ENCODE measurements around the gene FAM25A.
"Not testable (repeated sequence)": the region's sequence is repeated elsewhere in the genome, so short reads cannot be mapped to it uniquely, and the experiment has no call there.

FAM25A gene

GRCh38 chr10:87020056-87020455 lies at the start of gene FAM25A:
FAM25A (plus strand) TSS chr10:87020294; CDS start chr10:87020325, 31 bp downstream.
- not testable (repeated sequence) for DNase-seq

DNA sequence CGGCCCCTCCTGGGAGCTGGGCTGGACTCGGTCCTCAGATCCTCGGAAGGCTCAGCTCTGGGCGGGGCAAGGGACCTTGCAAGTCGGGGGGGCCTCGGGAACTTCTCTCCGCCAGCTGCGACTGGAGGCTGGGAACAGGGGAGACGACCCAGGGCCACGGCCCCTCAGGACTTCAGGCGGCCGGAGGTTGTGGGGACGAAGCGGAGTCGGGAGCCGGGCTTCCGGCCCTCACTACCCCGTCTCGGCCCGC lies 49.2 kb upstream of the FAM25A start:
- peak in 5 of 51 donors; percentile 35 to 71 (median 56) for DNase-seq

DNA sequence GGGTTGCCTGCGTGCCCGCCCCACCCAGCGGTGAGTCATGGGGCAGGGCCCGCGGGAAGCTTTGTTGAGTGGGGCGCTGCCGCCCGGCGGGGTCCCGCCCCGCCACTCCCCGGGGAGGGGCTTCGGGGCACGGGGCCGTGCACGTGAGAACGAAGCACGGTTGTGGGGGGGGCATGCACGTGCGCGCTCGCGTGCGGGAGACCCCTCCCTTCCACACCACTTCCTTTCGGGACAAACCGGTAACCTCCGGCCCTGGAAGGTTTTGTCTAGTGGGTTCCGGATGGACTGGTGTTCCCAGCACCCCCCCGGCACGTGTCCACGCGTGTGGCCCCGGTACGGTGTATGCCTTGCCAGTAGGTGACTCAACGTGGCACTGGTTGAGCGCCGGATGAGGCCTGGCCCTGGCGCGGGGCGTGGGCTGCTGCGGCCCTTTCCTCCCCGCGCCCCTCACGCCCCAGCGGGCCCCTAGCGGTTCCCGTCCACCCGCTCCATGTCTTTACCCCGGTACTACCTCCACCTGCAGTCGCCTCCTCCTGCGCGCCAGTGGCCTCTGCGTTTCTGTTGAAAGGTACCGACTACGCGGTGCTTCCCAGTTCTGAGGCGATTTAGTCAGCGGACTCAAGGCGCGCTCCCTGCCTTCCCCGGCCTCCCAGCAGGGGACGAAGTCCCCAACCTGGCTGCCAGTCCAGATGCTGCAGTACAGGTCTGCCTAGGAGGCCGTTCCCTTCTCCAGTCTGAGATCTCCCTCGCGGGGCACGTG lies 48.7 kb upstream of the FAM25A start:
- DNase-seq: peak in 21 of 51 donors; percentile 39 to 84 (median 58)

DNA sequence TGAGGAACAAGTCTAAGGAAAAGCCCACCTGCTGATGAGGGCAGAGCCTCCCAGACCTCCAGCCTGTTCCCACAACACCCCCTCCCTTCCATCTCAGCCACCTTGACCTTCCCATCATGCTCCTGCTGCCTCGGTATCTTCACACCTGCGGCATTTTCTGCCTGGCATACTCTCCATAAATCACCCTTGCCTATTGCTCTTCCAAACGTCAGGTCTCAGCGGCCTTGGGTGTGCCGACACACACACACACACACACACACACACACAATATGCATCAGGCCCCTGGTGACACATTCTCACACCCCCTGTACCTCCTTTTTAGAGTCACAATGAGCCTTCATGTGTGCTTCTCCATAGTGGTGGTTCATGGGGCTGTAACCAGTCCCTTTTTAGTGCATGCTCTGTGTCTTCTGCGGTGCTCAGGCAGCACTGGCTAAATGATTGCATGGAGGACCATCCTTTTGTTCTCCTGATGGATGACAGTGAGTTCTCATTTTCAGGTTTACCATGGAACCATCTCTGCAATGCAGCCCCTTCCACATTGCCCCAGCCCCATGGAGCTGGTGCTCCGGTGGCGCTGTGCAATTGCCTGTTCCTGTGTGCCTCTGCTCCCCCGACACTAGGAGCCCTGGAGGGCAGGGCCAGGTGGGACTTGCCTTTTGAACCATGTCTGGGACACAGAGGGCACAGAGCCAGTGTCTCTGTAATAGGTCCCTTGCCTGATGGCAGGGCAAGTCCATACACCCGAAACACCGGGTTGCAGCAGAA lies 47.3 kb upstream of the FAM25A start:
- DNase-seq: no peak

GRCh38 chr10:86974484-86974883 lies 45.6 kb upstream of the FAM25A start:
- no peak for DNase-seq

DNA sequence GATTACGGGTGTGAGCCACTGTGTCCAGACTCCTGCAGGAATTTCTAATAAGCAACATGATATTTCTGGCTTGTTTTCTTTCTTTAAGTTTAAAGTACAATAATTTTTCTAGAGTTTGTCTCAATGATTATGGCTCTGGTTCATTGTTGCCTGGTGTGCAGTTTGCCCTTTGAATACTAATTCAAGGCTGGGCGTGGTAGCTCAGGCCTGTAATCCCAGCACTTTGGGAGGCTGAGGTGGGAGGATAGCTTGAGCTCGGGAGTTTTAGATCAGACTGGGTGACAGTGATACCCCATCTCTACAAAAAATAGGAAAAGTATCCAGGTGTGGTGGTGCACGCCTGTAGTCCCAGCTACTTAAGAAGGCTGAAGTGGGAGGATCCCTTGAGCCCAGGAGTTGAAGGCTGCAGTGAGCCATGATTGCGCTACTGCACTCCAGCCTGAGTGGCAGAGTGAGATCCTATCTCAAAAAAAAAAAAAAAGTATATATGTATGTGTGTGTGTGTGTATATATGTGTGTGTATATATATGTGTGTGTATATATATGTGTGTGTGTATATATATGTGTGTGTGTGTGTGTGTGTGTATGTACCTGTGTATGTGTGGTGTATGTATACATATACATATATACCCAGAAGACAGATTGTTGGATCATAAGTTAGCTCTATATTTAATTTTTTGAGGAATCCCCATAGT lies 43.6 kb upstream of the FAM25A start:
- DNase-seq: no peak

- DNase-seq: not testable (repeated sequence)
Observed at GRCh38 chr10:86978457-86978856, 41.6 kb upstream of the FAM25A start.

DNA sequence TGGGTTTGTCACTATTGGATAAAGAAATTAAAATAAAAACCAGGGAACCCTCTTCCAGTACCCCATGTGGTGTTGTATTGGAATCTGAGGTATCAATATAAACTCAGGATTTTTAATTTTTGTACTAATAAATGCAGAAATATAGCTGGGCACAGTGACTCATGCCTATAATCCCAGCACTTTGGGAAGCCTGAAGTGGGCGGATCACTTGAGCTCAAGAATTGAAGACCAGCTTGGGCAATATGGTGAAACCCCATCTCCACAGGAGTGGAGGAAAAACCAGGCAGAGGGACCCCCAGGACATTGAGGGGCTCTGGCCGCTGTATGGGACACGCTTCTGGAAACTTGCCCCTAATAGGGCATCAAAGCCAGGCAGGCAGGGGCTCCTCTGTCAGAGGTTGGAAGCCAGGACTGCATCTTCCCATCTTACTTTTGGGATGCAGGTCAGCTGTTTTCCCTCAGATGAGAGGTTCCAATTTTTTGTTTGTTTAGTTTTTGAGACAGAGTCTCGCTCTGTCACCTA lies 40.7 kb upstream of the FAM25A start:
- no peak for DNase-seq

GRCh38 chr10:86979977-86980448 lies 40.1 kb upstream of the FAM25A start:
- no peak for DNase-seq

- not testable (repeated sequence) for DNase-seq
Observed at GRCh38 chr10:86981020-86981419, 39.1 kb upstream of the FAM25A start.

GRCh38 chr10:86981716-86982115 lies 38.4 kb upstream of the FAM25A start:
- DNase-seq: no peak

GRCh38 chr10:86984498-86984897 lies 35.6 kb upstream of the FAM25A start:
- not testable (repeated sequence) for DNase-seq

GRCh38 chr10:86988520-86988919 lies 31.6 kb upstream of the FAM25A start:
- DNase-seq: no peak

DNA sequence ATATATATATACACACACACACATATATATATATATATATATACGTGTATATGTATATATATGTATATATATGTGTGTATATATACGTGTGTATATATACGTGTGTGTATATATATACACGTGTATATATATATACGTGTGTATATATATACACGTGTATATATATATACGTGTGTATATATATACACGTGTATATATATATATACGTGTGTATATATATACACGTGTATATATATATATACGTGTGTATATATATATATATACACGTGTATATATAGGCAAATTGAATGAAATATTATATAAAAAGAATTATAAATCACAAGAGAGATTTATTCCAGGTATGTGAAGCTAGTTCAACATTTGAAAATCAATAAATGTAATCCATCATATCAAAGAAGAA lies 28.7 kb upstream of the FAM25A start:
- not testable (repeated sequence) for DNase-seq

DNA sequence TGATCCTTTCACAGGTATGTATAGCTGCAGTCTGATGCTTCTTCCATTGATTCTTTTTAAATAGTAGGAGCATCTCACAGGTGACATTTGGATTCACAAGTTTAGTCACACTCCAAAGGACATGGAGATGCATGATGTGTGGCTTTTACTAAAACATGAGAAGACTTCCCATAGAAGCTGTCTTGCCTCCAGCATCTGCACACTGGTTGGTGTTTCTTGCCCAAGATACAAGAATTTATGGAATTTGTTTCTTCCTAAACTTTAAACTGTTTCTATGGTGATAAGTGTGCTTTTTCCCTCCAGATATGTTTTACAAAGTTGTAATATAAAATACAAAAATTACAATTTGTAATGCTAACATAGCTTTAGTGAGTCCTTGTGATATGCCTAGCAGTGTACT lies 27.6 kb upstream of the FAM25A start:
- no peak for DNase-seq

DNA sequence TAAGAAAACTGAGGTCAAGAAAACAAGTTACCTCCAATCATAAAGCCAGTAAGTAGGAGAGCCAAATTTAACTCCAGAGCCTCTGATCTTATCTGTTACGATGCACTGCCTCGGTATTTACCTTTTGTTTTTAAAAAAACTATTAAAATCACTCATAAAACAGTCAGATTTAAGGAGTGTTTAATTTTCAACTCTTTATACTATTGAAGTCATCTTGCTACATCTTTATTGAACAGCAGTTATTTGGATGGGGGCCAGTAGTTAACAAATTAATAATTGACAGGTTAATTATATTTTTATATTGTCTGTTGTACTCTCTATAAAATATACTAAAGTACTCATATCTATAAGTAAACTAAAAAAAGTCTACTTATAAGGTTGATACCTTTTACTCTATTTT lies 27.2 kb upstream of the FAM25A start:
- no peak for DNase-seq

- DNase-seq: not testable (repeated sequence)
Observed at GRCh38 chr10:86999802-87000403, 20.2 kb upstream of the FAM25A start.

DNA sequence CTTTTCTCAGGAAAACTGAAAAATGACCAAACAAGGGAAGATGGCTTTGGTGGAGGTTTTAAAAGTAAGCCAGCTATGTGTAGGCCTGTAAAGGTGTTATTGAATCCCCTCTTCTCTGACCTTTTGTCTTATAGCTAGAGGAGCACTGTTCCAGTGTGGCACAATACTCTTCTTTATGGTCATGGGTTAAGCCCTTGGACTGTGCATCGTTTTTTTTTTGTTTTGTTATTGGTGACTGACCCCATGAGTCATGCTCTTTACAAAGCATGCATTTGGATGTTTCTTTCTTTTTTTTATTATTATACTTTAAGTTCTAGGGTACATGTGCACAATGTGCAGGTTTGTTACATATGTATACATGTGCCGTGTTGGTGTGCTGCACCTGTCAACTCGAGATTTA lies 19.6 kb upstream of the FAM25A start:
- no peak for DNase-seq

DNA sequence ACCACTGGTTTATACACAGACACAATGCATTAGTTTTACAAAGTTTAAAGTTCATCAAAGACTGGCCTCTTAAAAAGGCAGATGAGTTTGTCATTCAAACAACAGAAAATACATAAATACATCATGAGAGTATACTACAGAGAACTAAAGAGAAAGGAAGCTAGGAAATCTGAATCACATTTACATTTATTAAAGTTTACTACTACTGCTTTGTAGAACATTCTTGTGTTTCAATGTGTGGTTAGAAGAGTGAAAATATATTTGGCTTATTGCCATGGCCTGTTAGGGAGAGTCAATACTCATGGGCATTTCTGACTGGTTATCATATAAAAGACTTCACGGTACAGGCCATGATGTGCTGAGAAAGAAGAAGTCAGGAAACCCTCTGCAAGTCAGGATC lies 13.0 kb upstream of the FAM25A start:
- DNase-seq: not testable (repeated sequence)

DNA sequence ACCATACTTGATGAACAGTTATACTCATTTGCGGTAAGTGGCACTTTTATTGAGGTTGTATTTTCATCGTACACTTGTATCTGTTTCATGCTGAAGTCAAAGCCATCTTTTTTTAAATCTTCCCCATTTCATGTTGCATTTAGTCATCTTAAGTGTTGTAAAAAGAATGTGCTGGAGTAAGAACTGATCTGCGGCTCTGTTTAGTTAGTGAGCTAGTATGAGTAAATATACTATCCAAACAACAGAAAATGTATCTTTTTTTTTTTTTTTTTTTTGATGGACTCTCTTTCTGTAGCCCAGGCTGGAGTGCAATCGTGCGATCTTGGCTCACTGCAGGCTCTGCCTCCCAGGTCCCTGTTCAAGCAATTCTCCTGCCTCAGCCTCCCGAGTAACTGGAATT lies 12.4 kb upstream of the FAM25A start:
- DNase-seq: not testable (repeated sequence)

DNA sequence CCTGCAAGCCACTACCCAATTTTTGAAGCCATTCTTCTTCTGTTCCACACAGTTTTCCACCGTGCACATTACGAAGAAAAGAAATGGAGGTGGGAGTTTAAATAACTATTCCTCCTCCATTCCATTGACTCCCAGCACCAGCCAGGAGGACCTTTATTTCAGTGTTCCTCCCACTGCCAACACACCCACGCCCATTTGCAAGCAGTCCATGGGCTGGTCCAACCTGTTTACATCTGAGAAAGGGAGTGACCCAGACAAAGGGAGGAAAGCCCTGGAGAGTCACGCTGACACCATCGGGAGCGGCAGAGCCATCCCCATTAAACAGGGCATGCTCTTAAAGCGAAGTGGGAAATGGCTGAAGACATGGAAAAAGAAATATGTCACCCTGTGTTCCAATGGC lies 11.8 kb upstream of the FAM25A start:
- DNase-seq: not testable (repeated sequence)
